Parathyroid adenoma (tissue), 2 donors: ENCODE measurements around the gene ETS2.

ENCODE experiments used
- H2AFZ ChIP-seq: fragments of 300-600 bp; sonication (generic); one replicate; pipeline ENCODE4 v1.7.0; 2017; ENCODE audit warnings: antibody characterized with exemption, mild to moderate bottlenecking
- H3K27ac ChIP-seq: fragments of 300-600 bp; sonication (generic); one replicate; pipeline ENCODE4 v1.7.0; 2017
- H3K27me3 ChIP-seq: fragments of 300-600 bp; sonication (generic); one replicate; pipeline ENCODE4 v1.7.0; 2017; ENCODE audit warnings: low read length; ENCODE audit not compliant: control insufficient read depth, insufficient read depth
- H3K36me3 ChIP-seq: fragments of 300-600 bp; sonication (generic); one replicate; pipeline ENCODE4 v1.7.0; 2017; ENCODE audit warnings: low read length; ENCODE audit not compliant: control insufficient read depth, insufficient read depth
- H3K4me1 ChIP-seq: fragments of 300-600 bp; sonication (generic); one replicate; pipeline ENCODE4 v1.7.0; 2017; ENCODE audit warnings: control low read depth
- H3K4me2 ChIP-seq: fragments of 300-600 bp; sonication (generic); one replicate; pipeline ENCODE4 v1.7.0; 2017; ENCODE audit warnings: low read length
- H3K4me3 ChIP-seq: fragments of 300-600 bp; sonication (generic); one replicate; pipeline ENCODE4 v1.7.0; 2017; ENCODE audit warnings: low read depth, low read length
- H3K79me2 ChIP-seq: fragments of 300-600 bp; sonication (generic); one replicate; pipeline ENCODE4 v1.7.0; 2017; ENCODE audit warnings: control low read depth
- H3K9ac ChIP-seq: fragments of 300-600 bp; sonication (generic); one replicate; pipeline ENCODE4 v1.7.0; 2017; ENCODE audit warnings: mild to moderate bottlenecking
- H3K9me3 ChIP-seq: fragments of 300-600 bp; sonication (generic); one replicate; pipeline ENCODE4 v1.7.0; 2017; ENCODE audit warnings: low read length; ENCODE audit not compliant: control insufficient read depth
- TF ChIP-seq, protein P1 (sequence below): fragments of 300-600 bp; sonication (generic); IDR thresholded peaks from one replicate; pipeline ENCODE4 v1.7.0; 2017; ENCODE audit warnings: antibody characterized with exemption, mild to moderate bottlenecking
- donor health status: primary hyperparathyroidism.

The ETS2 gene

DNA sequence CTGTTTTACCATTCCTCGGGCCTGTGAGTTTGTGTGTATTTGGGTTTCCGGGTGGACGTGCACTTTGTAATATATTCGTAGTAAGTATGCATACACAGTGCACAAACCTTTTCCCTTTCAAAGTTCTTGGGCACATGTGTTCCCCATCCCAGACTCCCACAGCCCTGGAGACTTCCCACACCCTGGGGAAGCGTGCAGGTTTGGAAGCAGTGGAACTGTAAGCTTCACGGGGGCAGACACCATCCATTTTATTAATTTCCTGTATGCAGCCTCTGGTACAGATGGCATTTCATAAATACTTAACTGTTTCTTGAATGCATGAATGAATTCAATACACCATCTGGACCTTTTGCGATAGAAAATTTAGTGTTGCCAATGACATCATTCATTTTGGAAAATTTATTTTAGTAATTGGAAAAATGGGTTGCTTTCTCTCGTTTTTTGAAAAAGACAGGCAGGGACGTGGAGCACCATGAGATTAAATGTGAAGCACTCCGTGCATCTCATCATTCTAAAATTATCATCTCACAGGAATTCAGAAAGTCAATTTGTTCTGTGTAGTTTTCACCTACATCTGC, 10.8 kb downstream of the ETS2 start:
- Histone ChIP-seq H3K27ac (no peak overlapping the region), H3K4me3 (no peak overlapping the region)

DNA sequence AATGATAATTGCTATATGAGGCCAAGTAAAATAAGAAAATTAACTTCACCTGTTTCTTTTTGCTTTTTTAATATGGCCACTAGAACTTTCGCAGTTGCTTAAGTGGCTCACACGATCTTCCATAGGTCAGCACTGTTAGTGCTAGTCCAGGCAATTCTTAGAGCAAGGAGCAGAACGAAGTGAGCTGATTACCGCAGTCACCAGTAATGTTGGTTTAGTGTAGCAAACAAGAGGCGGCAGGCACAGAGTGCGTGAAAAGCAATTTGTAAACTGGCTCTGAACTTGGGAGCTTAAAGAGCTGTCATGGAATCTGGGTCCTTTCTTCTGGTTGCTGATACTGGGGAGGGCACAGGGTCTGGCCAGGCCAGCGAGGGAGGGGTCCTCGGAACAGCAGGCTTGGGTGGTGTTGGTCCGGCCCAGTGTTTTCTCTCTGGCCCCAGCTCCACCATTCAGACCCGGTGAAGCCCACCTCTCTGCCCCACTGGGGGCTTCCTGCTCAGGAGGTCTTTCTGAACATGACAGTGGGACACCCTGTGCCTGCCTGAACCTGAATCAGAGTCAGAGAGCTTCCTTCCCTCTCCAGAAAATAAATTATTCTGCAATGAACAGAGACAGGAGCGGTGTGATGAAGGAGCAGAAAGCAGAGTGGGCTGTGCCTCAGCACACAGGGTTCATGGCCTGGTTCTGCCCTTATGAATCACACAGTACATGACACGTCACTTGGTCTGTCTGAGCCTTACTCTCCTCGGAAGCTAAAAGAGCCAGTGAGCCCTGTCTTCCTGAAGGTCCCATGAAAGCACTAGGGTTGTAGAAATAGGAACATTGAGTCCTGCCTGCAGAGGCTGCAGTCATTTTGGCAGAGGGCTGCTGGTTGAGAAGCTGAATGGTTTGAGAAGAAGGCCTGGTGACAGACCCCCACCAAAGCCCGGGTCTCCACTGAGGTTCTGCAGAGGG, 11.9 kb downstream of the ETS2 start:
- Histone ChIP-seq H3K9ac (no peak overlapping the region), H3K27ac (no peak overlapping the region), H3K79me2 (no peaks in the 10 kb centered on the region), H3K4me3 (no peak overlapping the region), H3K27me3 (no peaks in the 10 kb centered on the region), H3K4me2 (no peak overlapping the region), H3K36me3 (no peaks in the 10 kb centered on the region), H2AFZ (no peak overlapping the region), H3K4me1 (no peaks in the 10 kb centered on the region), H3K9me3 (no peaks in the 10 kb centered on the region)
- TF ChIP-seq, protein P1, sequence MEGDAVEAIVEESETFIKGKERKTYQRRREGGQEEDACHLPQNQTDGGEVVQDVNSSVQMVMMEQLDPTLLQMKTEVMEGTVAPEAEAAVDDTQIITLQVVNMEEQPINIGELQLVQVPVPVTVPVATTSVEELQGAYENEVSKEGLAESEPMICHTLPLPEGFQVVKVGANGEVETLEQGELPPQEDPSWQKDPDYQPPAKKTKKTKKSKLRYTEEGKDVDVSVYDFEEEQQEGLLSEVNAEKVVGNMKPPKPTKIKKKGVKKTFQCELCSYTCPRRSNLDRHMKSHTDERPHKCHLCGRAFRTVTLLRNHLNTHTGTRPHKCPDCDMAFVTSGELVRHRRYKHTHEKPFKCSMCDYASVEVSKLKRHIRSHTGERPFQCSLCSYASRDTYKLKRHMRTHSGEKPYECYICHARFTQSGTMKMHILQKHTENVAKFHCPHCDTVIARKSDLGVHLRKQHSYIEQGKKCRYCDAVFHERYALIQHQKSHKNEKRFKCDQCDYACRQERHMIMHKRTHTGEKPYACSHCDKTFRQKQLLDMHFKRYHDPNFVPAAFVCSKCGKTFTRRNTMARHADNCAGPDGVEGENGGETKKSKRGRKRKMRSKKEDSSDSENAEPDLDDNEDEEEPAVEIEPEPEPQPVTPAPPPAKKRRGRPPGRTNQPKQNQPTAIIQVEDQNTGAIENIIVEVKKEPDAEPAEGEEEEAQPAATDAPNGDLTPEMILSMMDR, result no peak

More for the DNA sequence above, 10.8 kb downstream of the ETS2 start:
- TF ChIP-seq, protein P1, result no peak
- Histone ChIP-seq H3K4me2 (no peak overlapping the region), H3K4me1 (no peaks in the 10 kb centered on the region), H3K36me3 (no peaks in the 10 kb centered on the region), H3K79me2 (no peaks in the 10 kb centered on the region), H3K9me3 (no peaks in the 10 kb centered on the region), H3K27me3 (no peaks in the 10 kb centered on the region), H3K9ac (no peak overlapping the region), H2AFZ (no peak overlapping the region)

DNA sequence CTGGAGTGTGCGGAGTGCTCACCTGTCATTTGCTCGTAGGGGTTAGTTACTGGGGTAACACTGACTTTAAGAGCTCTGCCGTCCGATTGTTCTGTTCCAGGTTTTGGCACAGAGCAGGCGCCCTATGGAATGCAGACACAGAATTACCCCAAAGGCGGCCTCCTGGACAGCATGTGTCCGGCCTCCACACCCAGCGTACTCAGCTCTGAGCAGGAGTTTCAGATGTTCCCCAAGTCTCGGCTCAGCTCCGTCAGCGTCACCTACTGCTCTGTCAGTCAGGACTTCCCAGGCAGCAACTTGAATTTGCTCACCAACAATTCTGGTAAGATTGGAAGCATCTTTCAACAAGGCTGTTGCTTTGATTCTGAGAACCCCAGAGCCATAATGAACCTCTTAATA, 12.6 kb downstream of the ETS2 start:
- Histone ChIP-seq H3K27ac (no peak overlapping the region), H3K9me3 (no peaks in the 10 kb centered on the region), H3K79me2 (no peaks in the 10 kb centered on the region), H3K36me3 (no peaks in the 10 kb centered on the region), H3K9ac (no peak overlapping the region), H3K4me2 (no peak overlapping the region), H3K4me3 (no peak overlapping the region), H3K27me3 (no peaks in the 10 kb centered on the region), H2AFZ (no peak overlapping the region), H3K4me1 (no peaks in the 10 kb centered on the region)
- TF ChIP-seq, protein P1, result no peak

DNA sequence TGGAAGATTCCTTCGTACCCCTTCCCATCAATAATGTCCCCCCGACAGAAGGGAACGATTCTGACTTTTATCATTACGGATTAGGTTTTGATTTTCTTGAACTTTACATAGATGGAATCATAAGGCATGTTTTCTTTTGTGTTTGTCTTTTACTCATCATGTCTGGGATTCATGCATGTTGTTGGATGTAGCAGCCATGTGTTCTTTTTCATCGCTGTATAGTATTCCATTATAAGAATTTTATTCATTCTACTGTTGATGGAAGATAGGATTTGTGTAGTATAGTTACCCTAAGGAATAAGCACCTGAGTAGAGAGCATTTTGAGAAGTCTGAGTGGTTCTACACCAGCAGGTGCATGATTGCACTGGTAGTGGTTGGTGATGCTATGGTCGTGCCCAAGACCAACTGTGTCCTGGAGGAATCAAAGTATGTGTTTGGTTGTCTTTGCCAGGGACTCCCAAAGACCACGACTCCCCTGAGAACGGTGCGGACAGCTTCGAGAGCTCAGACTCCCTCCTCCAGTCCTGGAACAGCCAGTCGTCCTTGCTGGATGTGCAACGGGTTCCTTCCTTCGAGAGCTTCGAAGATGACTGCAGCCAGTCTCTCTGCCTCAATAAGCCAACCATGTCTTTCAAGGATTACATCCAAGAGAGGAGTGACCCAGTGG, 13.5 kb downstream of the ETS2 start:
- H3K36me3 ChIP-seq, result peaks cover under 1% of the 10 kb centered on the region
- no peak overlapping the region for H3K4me2 ChIP-seq
- H3K4me3 ChIP-seq, result no peak overlapping the region
- H3K9me3 ChIP-seq, result no peaks in the 10 kb centered on the region
- no peak overlapping the region for H3K9ac ChIP-seq
- no peaks in the 10 kb centered on the region for H3K4me1 ChIP-seq
- TF ChIP-seq, protein P1, result no peak
- H3K27me3 ChIP-seq, result no peaks in the 10 kb centered on the region
- H2AFZ ChIP-seq, result no peak overlapping the region
- H3K27ac ChIP-seq, result no peak overlapping the region
- no peaks in the 10 kb centered on the region for H3K79me2 ChIP-seq
